HEK293T (cell line): ENCODE results near the gene C18orf63.

ENCODE experiments used
- ARNT ChIP-seq: fragments of 450-650 bp; IDR thresholded peaks from 2 replicates; pipeline ENCODE4 v1.6.1; 2017; ENCODE audit warnings: mild to moderate bottlenecking
- BHLHE40 ChIP-seq: fragments of 450-650 bp; IDR thresholded peaks from 2 replicates; pipeline ENCODE4 v1.6.1; 2016; ENCODE audit warnings: mild to moderate bottlenecking, moderate library complexity, borderline replicate concordance
- CTBP1 ChIP-seq: fragments of 450-650 bp; IDR thresholded peaks from 2 replicates; pipeline ENCODE4 v1.6.1; 2016; ENCODE audit warnings: borderline replicate concordance
- ELF4 ChIP-seq: fragments of 450-650 bp; IDR thresholded peaks from 2 replicates; pipeline ENCODE4 v1.6.1; 2017; ENCODE audit warnings: antibody characterized with exemption
- FOXK2 ChIP-seq: fragments of 450-650 bp; IDR thresholded peaks from 2 replicates; pipeline ENCODE4 v1.6.1; 2016; ENCODE audit warnings: mild to moderate bottlenecking
- FOXM1 ChIP-seq: fragments of 450-650 bp; IDR thresholded peaks from 2 replicates; pipeline ENCODE4 v1.6.1; 2017; ENCODE audit warnings: mild to moderate bottlenecking, borderline replicate concordance
- HDGF ChIP-seq: fragments of 450-650 bp; IDR thresholded peaks from 2 replicates; pipeline ENCODE4 v1.6.1; 2017; ENCODE audit warnings: antibody characterized with exemption, borderline replicate concordance
- NFRKB ChIP-seq: fragments of 450-650 bp; IDR thresholded peaks from 2 replicates; pipeline ENCODE4 v1.6.1; 2016; ENCODE audit warnings: mild to moderate bottlenecking, moderate library complexity
- SP1 ChIP-seq: fragments of 450-650 bp; IDR thresholded peaks from 2 replicates; pipeline ENCODE4 v1.6.1; 2017
- TARDBP ChIP-seq: fragments of 450-650 bp; IDR thresholded peaks from 2 replicates; pipeline ENCODE4 v1.6.1; 2016
- TF ChIP-seq, protein P1 (sequence below): fragments of 450-650 bp; IDR thresholded peaks from 2 replicates; pipeline ENCODE4 v1.6.1; 2016

DNA sequence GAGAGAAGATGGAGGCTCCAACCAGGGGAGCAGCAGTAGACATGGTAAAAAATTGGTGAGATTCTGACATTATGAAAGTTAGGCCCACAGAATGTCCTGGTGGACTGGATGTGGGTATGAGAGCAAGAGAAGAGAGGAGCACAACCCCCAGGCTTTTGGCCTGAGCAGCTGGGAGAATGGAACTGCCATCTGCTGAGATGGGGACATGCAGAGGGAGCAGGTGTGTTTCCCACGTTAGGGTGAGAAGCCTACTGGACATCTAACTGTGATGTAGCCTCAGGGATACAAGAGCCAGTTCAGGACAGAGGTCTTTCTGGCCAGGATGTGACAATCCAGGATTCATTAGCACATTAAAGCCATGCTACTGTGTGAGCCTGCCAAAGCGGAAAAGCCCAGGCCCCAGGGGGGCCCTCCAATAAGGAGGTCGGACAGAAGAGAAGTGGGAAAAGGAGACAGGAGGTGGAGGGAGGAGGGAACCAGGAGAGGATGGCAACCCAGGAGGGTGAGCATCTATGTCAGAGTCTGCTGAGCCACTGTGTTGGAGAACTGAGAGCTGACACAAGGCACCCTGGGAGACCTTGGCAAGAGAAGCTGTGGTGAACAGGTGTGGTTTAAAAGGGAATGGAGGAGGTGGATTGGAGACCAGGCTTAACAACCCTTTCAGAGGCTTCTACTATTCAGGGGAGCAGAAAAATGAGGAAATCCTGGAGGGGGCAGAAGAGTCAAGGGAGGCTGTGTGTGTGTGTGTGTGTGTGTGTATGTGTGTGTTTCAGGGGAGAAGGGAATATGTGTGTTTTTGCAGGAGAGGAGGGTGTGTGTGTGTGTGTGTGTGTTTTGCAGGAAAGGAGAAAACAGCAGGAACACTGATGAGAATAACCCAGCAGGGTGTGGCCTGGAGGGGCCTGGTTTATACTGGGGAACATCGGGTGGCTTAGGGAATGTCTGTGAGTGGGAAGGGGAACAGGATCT is 34.3 kb upstream of the C18orf63 start:
- TF ChIP-seq FOXM1 (no peak), FOXK2 (no peak), SP1 (no peak), BHLHE40 (no peak), TARDBP (no peak), CTBP1 (no peak), ELF4 (no peak), HDGF (no peak), NFRKB (no peak), ARNT (no peak)
- TF ChIP-seq, protein P1, sequence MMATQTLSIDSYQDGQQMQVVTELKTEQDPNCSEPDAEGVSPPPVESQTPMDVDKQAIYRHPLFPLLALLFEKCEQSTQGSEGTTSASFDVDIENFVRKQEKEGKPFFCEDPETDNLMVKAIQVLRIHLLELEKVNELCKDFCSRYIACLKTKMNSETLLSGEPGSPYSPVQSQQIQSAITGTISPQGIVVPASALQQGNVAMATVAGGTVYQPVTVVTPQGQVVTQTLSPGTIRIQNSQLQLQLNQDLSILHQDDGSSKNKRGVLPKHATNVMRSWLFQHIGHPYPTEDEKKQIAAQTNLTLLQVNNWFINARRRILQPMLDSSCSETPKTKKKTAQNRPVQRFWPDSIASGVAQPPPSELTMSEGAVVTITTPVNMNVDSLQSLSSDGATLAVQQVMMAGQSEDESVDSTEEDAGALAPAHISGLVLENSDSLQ: no peak
